Activated naive CD8-positive, alpha-beta T cell treated with anti-CD3 and anti-CD28 coated beads, Interleukin-2, amount 50 U/mL, for 24 hours (primary cell): ENCODE data around the gene ATG14.
A peak's percentile ranks its signal among the peaks of the same experiment; 100 is the strongest.
"Not testable (repeated sequence)": the region's sequence is repeated elsewhere in the genome, so short reads cannot be mapped to it uniquely, and the experiment has no call there.

Source experiments
- ATAC-seq: fragments of 150-1000 bp; cut with Tn5 transposase; one replicate; pipeline ENCODE4 v1.10.0; 2021
- DNase-seq: peaks from one replicate; pipeline ENCODE4 v3.0.0; 2021
- H3K27ac Mint-ChIP-seq: one replicate; pipeline ENCODE4 v1.8.0; 2021; ENCODE audit warnings: mild to moderate bottlenecking, mixed read lengths
- H3K27me3 Mint-ChIP-seq: one replicate; pipeline ENCODE4 v1.8.0; 2021; ENCODE audit warnings: mixed read lengths
- H3K36me3 Mint-ChIP-seq: one replicate; pipeline ENCODE4 v1.8.0; 2021; ENCODE audit warnings: low read depth, mixed read lengths
- H3K4me1 Mint-ChIP-seq: one replicate; pipeline ENCODE4 v1.8.0; 2021; ENCODE audit warnings: mixed read lengths
- H3K4me3 Mint-ChIP-seq: one replicate; pipeline ENCODE4 v1.8.0; 2021; ENCODE audit warnings: mild to moderate bottlenecking, moderate library complexity, mixed read lengths
- H3K9me3 Mint-ChIP-seq: one replicate; pipeline ENCODE4 v1.8.0; 2021; ENCODE audit warnings: mixed read lengths

Gene ATG14

GRCh38 chr14:55411426-55412389, at the start of gene ATG14:
ATG14 (minus strand) TSS chr14:55411830; CDS start chr14:55411822, 8 bp downstream.
- peaks cover 30% of the 10 kb centered on the region for H3K4me1 Mint-ChIP-seq
- peaks cover 4% of the 10 kb centered on the region for H3K27me3 Mint-ChIP-seq
- H3K36me3 Mint-ChIP-seq: no peaks in the 10 kb centered on the region
- DNase-seq (peak; percentile 79), ATAC-seq (peak; percentile 97)
- H3K9me3 Mint-ChIP-seq: no peaks in the 10 kb centered on the region
- H3K27ac Mint-ChIP-seq: peak within 1 kb of the TSS; percentile 89
- peak within 1 kb of the TSS; percentile 87 for H3K4me3 Mint-ChIP-seq

GRCh38 chr14:55458800-55459515, 47.3 kb upstream of the ATG14 start:
- DNase-seq (no peak), ATAC-seq (peak; percentile 72)
- peaks cover 22% of the 10 kb centered on the region for H3K4me1 Mint-ChIP-seq

GRCh38 chr14:55457496-55457895, 45.9 kb upstream of the ATG14 start:
- Mint-ChIP-seq H3K36me3 (no peaks in the 10 kb centered on the region), H3K9me3 (no peaks in the 10 kb centered on the region), H3K27ac (no peak overlapping the region), H3K4me3 (no peak overlapping the region), H3K4me1 (peaks cover 14% of the 10 kb centered on the region), H3K27me3 (no peaks in the 10 kb centered on the region)
- ATAC-seq (no peak), DNase-seq (no peak)

More at GRCh38 chr14:55458800-55459515, 47.3 kb upstream of the ATG14 start:
- Mint-ChIP-seq H3K36me3 (no peaks in the 10 kb centered on the region), H3K4me3 (no peak overlapping the region), H3K9me3 (no peaks in the 10 kb centered on the region), H3K27me3 (peaks cover 2% of the 10 kb centered on the region), H3K27ac (no peak overlapping the region)

GRCh38 chr14:55456411-55456810, 44.8 kb upstream of the ATG14 start:
- H3K4me3 Mint-ChIP-seq, H3K27me3 Mint-ChIP-seq, H3K27ac Mint-ChIP-seq: not testable (repeated sequence)

GRCh38 chr14:55454264-55455002, 42.8 kb upstream of the ATG14 start:
- ATAC-seq (no peak), DNase-seq (no peak)
- Mint-ChIP-seq H3K36me3 (no peaks in the 10 kb centered on the region), H3K9me3 (no peaks in the 10 kb centered on the region), H3K27me3 (no peaks in the 10 kb centered on the region), H3K27ac (no peak overlapping the region), H3K4me3 (no peak overlapping the region), H3K4me1 (peaks cover 13% of the 10 kb centered on the region)

More at GRCh38 chr14:55456411-55456810, 44.8 kb upstream of the ATG14 start:
- not testable (repeated sequence) for DNase-seq, H3K9me3 Mint-ChIP-seq, H3K36me3 Mint-ChIP-seq, ATAC-seq
- peaks cover 14% of the 10 kb centered on the region for H3K4me1 Mint-ChIP-seq

- H3K36me3 Mint-ChIP-seq: no peaks in the 10 kb centered on the region
- DNase-seq (no peak), ATAC-seq (no peak)
- H3K27ac Mint-ChIP-seq: no peak overlapping the region
- peaks cover 18% of the 10 kb centered on the region for H3K4me1 Mint-ChIP-seq
- no peak overlapping the region for H3K4me3 Mint-ChIP-seq
- no peaks in the 10 kb centered on the region for H3K27me3 Mint-ChIP-seq
- H3K9me3 Mint-ChIP-seq: no peaks in the 10 kb centered on the region
These were observed 40.3 kb upstream of the ATG14 start for GRCh38 chr14:55451950-55452349.

GRCh38 chr14:55451398-55451797, 39.8 kb upstream of the ATG14 start:
- no peak overlapping the region for H3K4me3 Mint-ChIP-seq

GRCh38 chr14:55450987-55451386, 39.4 kb upstream of the ATG14 start:
- peaks cover 27% of the 10 kb centered on the region for H3K4me1 Mint-ChIP-seq
- no peaks in the 10 kb centered on the region for H3K9me3 Mint-ChIP-seq
- no peak for DNase-seq
- no peak overlapping the region for H3K4me3 Mint-ChIP-seq
- no peaks in the 10 kb centered on the region for H3K27me3 Mint-ChIP-seq
- H3K27ac Mint-ChIP-seq: no peak overlapping the region
- no peak for ATAC-seq
- no peaks in the 10 kb centered on the region for H3K36me3 Mint-ChIP-seq

More at GRCh38 chr14:55451398-55451797, 39.8 kb upstream of the ATG14 start:
- Mint-ChIP-seq H3K27me3 (no peaks in the 10 kb centered on the region), H3K4me1 (peaks cover 23% of the 10 kb centered on the region), H3K36me3 (no peaks in the 10 kb centered on the region), H3K9me3 (no peaks in the 10 kb centered on the region), H3K27ac (no peak overlapping the region)
- ATAC-seq (no peak), DNase-seq (no peak)

GRCh38 chr14:55450539-55450938, 38.9 kb upstream of the ATG14 start:
- ATAC-seq (no peak), DNase-seq (no peak)
- no peaks in the 10 kb centered on the region for H3K9me3 Mint-ChIP-seq
- H3K4me1 Mint-ChIP-seq: peaks cover 28% of the 10 kb centered on the region
- H3K27ac Mint-ChIP-seq: no peak overlapping the region
- H3K36me3 Mint-ChIP-seq: no peaks in the 10 kb centered on the region
- no peak overlapping the region for H3K4me3 Mint-ChIP-seq
- no peaks in the 10 kb centered on the region for H3K27me3 Mint-ChIP-seq

- H3K4me3 Mint-ChIP-seq: no peak overlapping the region
- no peak overlapping the region for H3K27ac Mint-ChIP-seq
These were observed 38.5 kb upstream of the ATG14 start for GRCh38 chr14:55450124-55450523.

GRCh38 chr14:55449116-55449515, 37.5 kb upstream of the ATG14 start:
- Mint-ChIP-seq H3K27ac (peak overlapping the region; percentile 13), H3K9me3 (no peaks in the 10 kb centered on the region), H3K27me3 (no peaks in the 10 kb centered on the region), H3K4me3 (no peak overlapping the region), H3K36me3 (no peaks in the 10 kb centered on the region), H3K4me1 (peaks cover 28% of the 10 kb centered on the region)
- no peak for DNase-seq
- no peak for ATAC-seq

More at GRCh38 chr14:55450124-55450523, 38.5 kb upstream of the ATG14 start:
- Mint-ChIP-seq H3K9me3 (no peaks in the 10 kb centered on the region), H3K36me3 (no peaks in the 10 kb centered on the region), H3K27me3 (no peaks in the 10 kb centered on the region), H3K4me1 (peaks cover 28% of the 10 kb centered on the region)
- ATAC-seq (no peak), DNase-seq (no peak)

- H3K27ac Mint-ChIP-seq: peak overlapping the region; percentile 13
- H3K27me3 Mint-ChIP-seq: no peaks in the 10 kb centered on the region
- ATAC-seq (peak; percentile 96), DNase-seq (peak; percentile 40)
- no peaks in the 10 kb centered on the region for H3K9me3 Mint-ChIP-seq
- H3K4me3 Mint-ChIP-seq: no peak overlapping the region
- H3K36me3 Mint-ChIP-seq: no peaks in the 10 kb centered on the region
- H3K4me1 Mint-ChIP-seq: peaks cover 28% of the 10 kb centered on the region
These were observed 36.5 kb upstream of the ATG14 start for GRCh38 chr14:55448141-55448614.

- ATAC-seq (no peak), DNase-seq (no peak)
- Mint-ChIP-seq H3K27me3 (no peaks in the 10 kb centered on the region), H3K4me3 (no peak overlapping the region), H3K36me3 (no peaks in the 10 kb centered on the region), H3K9me3 (no peaks in the 10 kb centered on the region), H3K27ac (peak overlapping the region; percentile 36), H3K4me1 (peaks cover 28% of the 10 kb centered on the region)
These were observed 35.2 kb upstream of the ATG14 start for GRCh38 chr14:55446833-55447232.

GRCh38 chr14:55446127-55446736, 34.6 kb upstream of the ATG14 start:
- ATAC-seq (no peak), DNase-seq (peak; percentile 64)
- H3K4me1 Mint-ChIP-seq: peaks cover 28% of the 10 kb centered on the region
- H3K27ac Mint-ChIP-seq: no peak overlapping the region
- H3K4me3 Mint-ChIP-seq: no peak overlapping the region
- H3K36me3 Mint-ChIP-seq: no peaks in the 10 kb centered on the region
- no peaks in the 10 kb centered on the region for H3K9me3 Mint-ChIP-seq
- H3K27me3 Mint-ChIP-seq: peaks cover 1% of the 10 kb centered on the region
